ENCODE data around the gene ADCY5.

- TF ChIP-seq NFRKB (IDR thresholded peaks at IDR 0.05) (no peak), LEF1 (IDR thresholded peaks at IDR 0.05; ENCODE audit: borderline replicate concordance) (no peak), PKNOX1 (IDR thresholded peaks at IDR 0.05) (no peak), CTBP1 (IDR thresholded peaks at IDR 0.05; ENCODE audit: borderline replicate concordance) (no peak)
These were observed 158.6 kb downstream of the ADCY5 start for GRCh38 chr3:123290107-123290930.

Measured in HEK293T (cell line).